ENCODE results near the gene NR4A3.

DNA sequence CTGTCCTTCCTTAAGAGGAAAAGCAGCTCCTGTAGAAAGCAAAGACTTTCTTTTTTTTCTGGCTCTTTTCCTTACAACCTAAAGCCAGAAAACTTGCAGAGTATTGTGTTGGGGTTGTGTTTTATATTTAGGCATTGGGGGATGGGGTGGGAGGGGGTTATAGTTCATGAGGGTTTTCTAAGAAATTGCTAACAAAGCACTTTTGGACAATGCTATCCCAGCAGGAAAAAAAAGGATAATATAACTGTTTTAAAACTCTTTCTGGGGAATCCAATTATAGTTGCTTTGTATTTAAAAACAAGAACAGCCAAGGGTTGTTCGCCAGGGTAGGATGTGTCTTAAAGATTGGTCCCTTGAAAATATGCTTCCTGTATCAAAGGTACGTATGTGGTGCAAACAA, 42.3 kb downstream of the NR4A3 start:
- TF ChIP-seq CEBPB (IDR thresholded peaks at IDR 0.05) (no peak), TCF12 (IDR thresholded peaks at IDR 0.05; ENCODE audit: low read depth) (no peak), EP300 (IDR thresholded peaks at IDR 0.05; ENCODE audit: borderline replicate concordance) (no peak), RAD21 (IDR thresholded peaks at IDR 0.05; ENCODE audit: low read depth) (no peak), REST (IDR thresholded peaks at IDR 0.05; ENCODE audit: low read depth) (no peak), FOXM1 (IDR thresholded peaks at IDR 0.05; ENCODE audit: borderline replicate concordance, low read depth) (no peak), YY1 (IDR thresholded peaks at IDR 0.05; ENCODE audit: low read depth) (no peak), CREB1 (IDR thresholded peaks at IDR 0.05; ENCODE audit: low read depth) (no peak), TAF1 (IDR thresholded peaks at IDR 0.05; ENCODE audit: low read depth) (no peak)
- TF ChIP-seq, protein P1, sequence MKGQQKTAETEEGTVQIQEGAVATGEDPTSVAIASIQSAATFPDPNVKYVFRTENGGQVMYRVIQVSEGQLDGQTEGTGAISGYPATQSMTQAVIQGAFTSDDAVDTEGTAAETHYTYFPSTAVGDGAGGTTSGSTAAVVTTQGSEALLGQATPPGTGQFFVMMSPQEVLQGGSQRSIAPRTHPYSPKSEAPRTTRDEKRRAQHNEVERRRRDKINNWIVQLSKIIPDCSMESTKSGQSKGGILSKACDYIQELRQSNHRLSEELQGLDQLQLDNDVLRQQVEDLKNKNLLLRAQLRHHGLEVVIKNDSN (IDR thresholded peaks at IDR 0.05) = no peak
- TF ChIP-seq, protein P2, sequence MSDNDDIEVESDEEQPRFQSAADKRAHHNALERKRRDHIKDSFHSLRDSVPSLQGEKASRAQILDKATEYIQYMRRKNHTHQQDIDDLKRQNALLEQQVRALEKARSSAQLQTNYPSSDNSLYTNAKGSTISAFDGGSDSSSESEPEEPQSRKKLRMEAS (IDR thresholded peaks at IDR 0.05) = no peak

Measured in Ishikawa (cell line).